Activated CD8-positive, alpha-beta T cell treated with anti-CD3 and anti-CD28 coated beads, Interleukin-2, amount 10 ng/mL, durations not matched to agents 7 days and 5 days (primary cell): ENCODE measurements around the gene DYSF. TPM values are rescaled to one million over a fixed set of nuclear protein-coding genes. Genes with fewer than 3 reads are reported as not detected.

Experiments
- ATAC-seq: fragments of 150-1000 bp; cut with Tn5 transposase; one replicate; pipeline ENCODE4 v1.10.0; 2021; ENCODE audit warnings: moderate library complexity
- CTCF ChIA-PET: fragments of 350-600 bp; sonication (Branson Sonifier 250); formaldehyde crosslinking; loops from one replicate; lab custom pipeline; 2021; ENCODE audit warnings: antibody characterized with exemption; lab: Charles Lee
- POLR2A ChIA-PET: fragments of 350-600 bp; sonication (Branson Sonifier 250); formaldehyde crosslinking; loops from one replicate; lab custom pipeline; 2021; ENCODE audit warnings: antibody characterized with exemption; lab: Charles Lee
- DNase-seq: peaks from one replicate; pipeline ENCODE4 v3.0.0-alpha.2; 2020
- H3K27ac Mint-ChIP-seq: one replicate; pipeline ENCODE4 v1.8.0; 2021; ENCODE audit warnings: mild to moderate bottlenecking, mixed read lengths
- H3K27me3 Mint-ChIP-seq: one replicate; pipeline ENCODE4 v1.8.0; 2021; ENCODE audit warnings: low read depth, mixed read lengths
- H3K36me3 Mint-ChIP-seq: one replicate; pipeline ENCODE4 v1.8.0; 2021; ENCODE audit warnings: low read depth, mixed read lengths
- H3K4me1 Mint-ChIP-seq: one replicate; pipeline ENCODE4 v1.8.0; 2021; ENCODE audit warnings: low read depth, mixed read lengths
- H3K4me3 Mint-ChIP-seq: one replicate; pipeline ENCODE4 v1.8.0; 2021; ENCODE audit warnings: mild to moderate bottlenecking, mixed read lengths
- H3K9me3 Mint-ChIP-seq: one replicate; pipeline ENCODE4 v1.8.0; 2022; ENCODE audit warnings: mixed read lengths; ENCODE audit not compliant: insufficient read depth
- total RNA-seq, 2 experiments: library from RNA; stranded (reverse); gene quantifications; one replicate each; pipeline ENCODE4 v1.2.3, GENCODE V29; 2021

Gene DYSF
- total RNA-seq, 2 experiments from 2014 or later: 3.4 to 4.7 TPM

GRCh38 chr2:71693286-71694270 lies 240.2 kb downstream of the DYSF start:
- CTCF ChIA-PET: interaction anchor here (1.5 kb wide), 1 partner anchor 394 kb away, joined by 3 read pairs; no protein-coding TSS in a partner anchor
- Mint-ChIP-seq H3K4me3 (no peak overlapping the region), H3K4me1 (no peaks in the 10 kb centered on the region), H3K36me3 (no peaks in the 10 kb centered on the region), H3K27me3 (peaks cover 3% of the 10 kb centered on the region), H3K27ac (no peak overlapping the region), H3K9me3 (no peaks in the 10 kb centered on the region)
- ATAC-seq (no peak), DNase-seq (no peak)
- POLR2A ChIA-PET: no interaction called here

GRCh38 chr2:71694501-71695234 lies 241.3 kb downstream of the DYSF start:
- Mint-ChIP-seq H3K36me3 (no peaks in the 10 kb centered on the region), H3K27me3 (peaks cover 3% of the 10 kb centered on the region), H3K9me3 (no peaks in the 10 kb centered on the region), H3K27ac (no peak overlapping the region), H3K4me3 (no peak overlapping the region), H3K4me1 (no peaks in the 10 kb centered on the region)
- ATAC-seq (no peak), DNase-seq (no peak)
- CTCF ChIA-PET: no interaction called here
- POLR2A ChIA-PET: no interaction called here

GRCh38 chr2:71695235-71696120 lies 242.1 kb downstream of the DYSF start:
- no peaks in the 10 kb centered on the region for H3K4me1 Mint-ChIP-seq
- H3K9me3 Mint-ChIP-seq: no peaks in the 10 kb centered on the region
- no peaks in the 10 kb centered on the region for H3K36me3 Mint-ChIP-seq
- no peak overlapping the region for H3K27ac Mint-ChIP-seq
- no peak for ATAC-seq
- CTCF ChIA-PET: no interaction called here
- no peak overlapping the region for H3K4me3 Mint-ChIP-seq
- POLR2A ChIA-PET: no interaction called here
- DNase-seq: no peak
- peaks cover 3% of the 10 kb centered on the region for H3K27me3 Mint-ChIP-seq

DNA sequence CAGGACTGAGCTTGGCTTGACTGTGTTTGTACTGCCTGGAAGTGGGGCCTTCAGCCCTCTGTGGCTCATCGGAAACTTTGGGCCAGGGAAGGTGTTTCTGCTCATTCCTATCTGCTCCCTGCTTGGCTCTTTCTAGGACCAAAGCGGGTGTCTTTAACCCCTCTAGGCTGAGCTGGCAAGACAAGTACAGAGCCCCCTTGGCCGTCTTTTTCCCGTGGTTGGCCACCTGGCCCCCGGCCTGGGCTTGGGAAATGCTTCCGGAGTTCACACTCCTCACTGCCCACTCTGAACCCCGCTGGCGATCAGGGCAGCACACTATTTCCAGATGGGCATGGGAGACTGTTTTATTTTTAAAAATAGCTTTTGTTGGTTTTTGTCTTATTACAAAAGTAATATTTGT lies 243.0 kb downstream of the DYSF start:
- Mint-ChIP-seq H3K4me1 (no peaks in the 10 kb centered on the region), H3K9me3 (no peaks in the 10 kb centered on the region), H3K36me3 (no peaks in the 10 kb centered on the region), H3K27ac (no peak overlapping the region), H3K4me3 (no peak overlapping the region), H3K27me3 (peaks cover 3% of the 10 kb centered on the region)
- no peak for DNase-seq
- POLR2A ChIA-PET: no interaction called here
- no peak for ATAC-seq
- CTCF ChIA-PET: no interaction called here

- ATAC-seq (no peak), DNase-seq (no peak)
- Mint-ChIP-seq H3K27ac (no peak overlapping the region), H3K9me3 (no peaks in the 10 kb centered on the region), H3K27me3 (no peaks in the 10 kb centered on the region), H3K4me1 (no peaks in the 10 kb centered on the region), H3K4me3 (no peak overlapping the region), H3K36me3 (no peaks in the 10 kb centered on the region)
- ChIA-PET CTCF (no interaction called here), POLR2A (no interaction called here)
Measured at GRCh38 chr2:71697106-71698004, 244.0 kb downstream of the DYSF start.

DNA sequence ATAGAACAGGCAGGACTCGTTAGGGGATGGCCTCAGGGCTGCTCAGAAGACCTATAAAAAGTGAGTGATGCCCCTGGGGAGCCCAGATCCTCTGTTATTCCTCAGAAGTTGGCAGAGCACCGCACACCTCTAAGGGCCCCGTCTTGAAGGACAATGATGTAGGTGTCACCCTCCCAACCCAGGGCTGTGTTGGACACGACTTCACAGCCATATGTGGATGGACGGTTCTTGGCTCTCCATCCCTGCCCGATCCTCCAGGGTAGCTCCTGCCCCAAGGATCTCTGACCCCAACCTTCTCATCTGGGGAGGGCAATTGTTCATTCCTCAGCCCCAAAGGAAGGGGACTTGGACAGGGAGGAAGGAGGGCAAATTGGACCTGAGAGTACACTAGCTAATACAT lies 246.1 kb downstream of the DYSF start:
- DNase-seq (no peak), ATAC-seq (no peak)
- POLR2A ChIA-PET: no interaction called here
- CTCF ChIA-PET: no interaction called here
- Mint-ChIP-seq H3K36me3 (no peaks in the 10 kb centered on the region), H3K4me1 (no peaks in the 10 kb centered on the region), H3K4me3 (no peak overlapping the region), H3K9me3 (no peaks in the 10 kb centered on the region), H3K27me3 (no peaks in the 10 kb centered on the region), H3K27ac (no peak overlapping the region)

DNA sequence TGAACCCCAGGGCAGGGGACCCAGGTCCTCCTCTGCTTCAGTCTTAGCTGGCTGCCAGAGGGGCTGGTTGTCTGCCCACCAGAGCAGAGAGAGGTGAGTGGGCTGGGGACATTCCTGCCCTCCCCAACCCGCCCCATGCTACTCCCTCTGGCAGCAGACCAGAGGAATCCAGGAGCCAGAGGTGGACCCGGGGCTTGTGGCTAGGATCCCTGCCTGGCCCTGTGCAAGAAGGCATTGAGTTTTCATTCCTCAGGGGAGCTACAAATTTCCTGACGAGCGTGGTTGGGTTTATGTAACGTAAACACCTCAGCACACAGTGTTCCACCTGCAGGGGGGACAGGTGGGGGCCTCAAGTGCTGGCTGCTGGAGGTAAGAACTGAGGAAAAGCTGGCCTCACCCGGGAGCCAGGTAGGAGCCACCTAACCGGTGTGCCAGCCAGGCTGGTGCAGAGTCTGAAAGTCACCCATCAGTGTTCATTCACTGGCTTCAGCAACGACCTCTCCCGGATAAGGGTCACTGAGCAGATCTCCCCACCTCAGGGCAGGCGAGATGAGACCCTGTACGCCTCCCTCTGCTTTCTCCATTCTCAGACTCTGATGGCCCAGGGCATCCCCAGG lies 246.8 kb downstream of the DYSF start:
- H3K9me3 Mint-ChIP-seq: no peaks in the 10 kb centered on the region
- DNase-seq (no peak), ATAC-seq (no peak)
- ChIA-PET POLR2A (no interaction called here), CTCF (no interaction called here)
- no peaks in the 10 kb centered on the region for H3K4me1 Mint-ChIP-seq
- H3K27me3 Mint-ChIP-seq: no peaks in the 10 kb centered on the region
- no peaks in the 10 kb centered on the region for H3K36me3 Mint-ChIP-seq
- no peak overlapping the region for H3K27ac Mint-ChIP-seq
- H3K4me3 Mint-ChIP-seq: no peak overlapping the region

DNA sequence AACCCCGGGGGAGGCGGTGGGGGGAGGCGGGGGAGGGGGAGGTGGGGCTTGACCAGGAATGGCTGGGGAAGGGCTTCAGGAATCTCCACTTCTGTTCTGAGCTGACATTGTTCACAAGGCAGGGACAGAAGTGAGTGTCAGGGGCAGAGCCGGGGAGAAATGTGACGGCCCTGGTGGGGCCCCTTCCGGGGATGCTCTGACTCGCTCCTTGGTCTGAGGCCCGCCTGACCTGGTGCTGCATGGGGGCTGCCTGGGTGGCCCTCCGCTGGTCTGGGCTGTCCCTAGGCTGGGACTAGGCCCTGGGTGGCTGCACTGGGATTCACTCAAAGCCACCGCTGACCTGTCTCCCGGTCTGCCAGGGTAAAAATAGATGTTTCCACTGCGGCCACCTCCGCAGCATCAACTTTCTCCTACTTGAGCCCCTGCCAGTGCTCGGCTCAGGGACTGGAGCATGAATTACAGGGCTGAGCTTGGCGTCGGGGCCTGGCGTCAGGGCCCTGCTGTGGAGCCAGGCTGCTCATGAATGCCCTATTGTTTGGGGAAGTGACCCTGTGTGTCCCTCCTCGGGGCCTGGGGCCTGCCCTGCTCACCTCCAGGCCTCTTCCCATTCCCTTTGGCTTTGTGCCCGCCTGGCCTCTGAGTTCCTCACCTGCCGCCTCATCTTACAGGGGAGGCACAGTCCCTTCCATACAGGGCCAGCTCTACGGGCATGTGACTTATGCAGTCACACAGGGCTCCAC lies 247.5 kb downstream of the DYSF start:
- POLR2A ChIA-PET: no interaction called here
- Mint-ChIP-seq H3K4me1 (no peaks in the 10 kb centered on the region), H3K9me3 (no peaks in the 10 kb centered on the region), H3K4me3 (no peak overlapping the region), H3K27ac (no peak overlapping the region), H3K36me3 (no peaks in the 10 kb centered on the region), H3K27me3 (no peaks in the 10 kb centered on the region)
- CTCF ChIA-PET: no interaction called here
- DNase-seq (no peak), ATAC-seq (no peak)

DNA sequence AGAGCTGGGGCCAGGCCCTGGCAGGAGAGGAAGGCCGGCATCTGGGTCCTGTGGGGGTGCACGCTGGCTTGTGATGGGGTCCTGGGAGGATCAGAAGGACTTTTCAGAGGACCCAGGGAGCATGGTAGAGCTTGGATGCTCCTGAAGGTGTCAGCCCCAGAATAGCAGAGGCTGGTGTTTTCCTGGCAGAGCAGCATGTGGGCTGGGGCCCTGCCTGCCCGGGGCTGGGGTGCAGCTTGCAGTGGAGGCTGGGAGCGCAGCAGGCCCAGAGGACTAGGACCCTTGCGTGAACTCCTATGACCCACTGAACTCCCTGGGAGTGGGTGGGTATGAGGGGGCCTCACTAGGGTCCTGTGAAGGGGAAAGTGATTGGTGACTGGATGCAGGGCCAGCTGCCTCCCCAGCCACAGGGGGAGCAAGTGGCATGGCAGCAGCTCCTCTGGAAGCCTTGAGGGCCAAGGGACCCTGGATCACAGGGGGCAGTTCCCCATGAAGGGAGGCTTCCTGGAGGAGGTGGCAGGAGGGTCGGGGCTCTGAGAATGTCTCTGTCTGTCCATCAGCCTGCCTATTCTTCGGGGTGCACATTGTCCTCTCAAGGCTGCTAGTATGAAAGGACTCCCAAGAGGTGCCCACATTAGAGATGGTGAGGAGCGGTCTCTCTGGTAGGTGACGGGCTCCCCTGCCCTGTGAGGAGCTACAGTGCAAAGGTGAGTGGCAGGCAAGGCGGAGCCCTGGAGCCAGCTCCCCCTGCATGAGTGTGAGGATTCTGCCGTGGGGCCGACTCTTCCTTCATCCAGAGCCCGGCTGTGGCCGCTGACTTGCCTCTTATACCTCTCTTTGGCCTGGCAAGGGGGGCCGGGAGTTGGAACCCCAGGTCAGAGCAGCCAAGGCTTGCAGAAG lies 249.0 kb downstream of the DYSF start:
- Mint-ChIP-seq H3K4me3 (no peak overlapping the region), H3K27me3 (no peaks in the 10 kb centered on the region), H3K9me3 (no peaks in the 10 kb centered on the region), H3K27ac (no peak overlapping the region), H3K4me1 (no peaks in the 10 kb centered on the region), H3K36me3 (no peaks in the 10 kb centered on the region)
- no peak for ATAC-seq
- CTCF ChIA-PET: no interaction called here
- DNase-seq: no peak
- POLR2A ChIA-PET: interaction anchor here (0.8 kb wide), 1 partner anchor 14 kb away, joined by 3 read pairs; no protein-coding TSS in a partner anchor
